Esophagus mucosa (tissue), 1 donor: ENCODE data around the gene TDRD12. TPM values are rescaled to one million over a fixed set of nuclear protein-coding genes. Genes with fewer than 3 reads are reported as not detected.
"Not testable (repeated sequence)": the region's sequence is repeated elsewhere in the genome, so short reads cannot be mapped to it uniquely, and the experiment has no call there.

Experiments
- ATAC-seq: fragments of 200-7000 bp; cut with Tn5 transposase; one replicate; pipeline ENCODE4 v1.9.1; 2020
- total RNA-seq: library from RNA; stranded (reverse); gene quantifications from one replicate; pipeline ENCODE4 v1.2.4, GENCODE V29; 2023
- donor health status: DM: yes; HTN: yes; CAD: no.

Gene TDRD12
- total RNA-seq, 1 donor from 2014 or later: 0.08 TPM

DNA sequence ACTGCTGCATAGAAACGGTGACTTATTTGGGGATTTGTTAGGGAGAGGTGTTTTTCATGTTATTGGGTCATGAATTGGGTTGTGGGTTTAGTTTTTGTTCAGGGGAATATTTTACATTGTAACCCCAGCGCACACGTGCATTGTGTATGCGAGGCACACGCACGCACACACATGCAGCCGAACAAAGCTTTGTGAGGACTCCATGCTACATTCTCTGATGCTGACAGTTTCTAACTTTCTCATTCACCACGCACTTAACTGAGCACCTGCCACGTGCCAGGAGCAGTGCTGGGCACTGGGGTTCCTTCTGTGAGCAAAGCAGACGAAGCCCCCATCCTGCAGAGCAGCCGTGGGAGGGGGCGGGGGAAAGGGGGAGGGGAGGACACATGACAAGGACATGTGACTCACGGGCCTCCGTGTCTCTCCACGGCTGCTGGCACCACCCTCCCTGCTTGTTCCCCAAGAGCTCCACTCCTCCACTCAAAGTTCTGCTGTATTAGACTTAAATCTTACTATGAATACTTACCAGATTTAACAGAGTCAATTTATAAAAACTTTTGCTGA, 94.4 kb downstream of the TDRD12 start:
- ATAC-seq: no peak

DNA sequence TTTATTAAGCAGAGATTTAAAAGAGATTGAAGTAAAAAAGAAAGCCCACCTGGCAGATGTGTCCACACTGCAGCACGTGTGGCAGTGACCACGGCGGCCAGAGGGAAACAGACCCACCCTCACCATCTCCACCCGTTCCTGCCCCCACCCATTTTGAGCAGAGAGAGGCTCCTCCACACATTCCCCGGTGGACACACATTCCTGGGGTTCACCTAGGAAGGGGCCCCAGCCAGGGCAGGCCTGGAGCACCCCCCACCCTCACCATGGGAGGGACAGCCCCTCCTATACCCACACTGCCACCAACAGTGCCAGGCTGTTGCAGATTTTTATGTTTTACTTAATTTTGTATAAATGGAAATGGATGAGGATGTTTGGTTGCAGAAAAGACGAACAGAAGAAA, 95.1 kb downstream of the TDRD12 start:
- no peak for ATAC-seq

DNA sequence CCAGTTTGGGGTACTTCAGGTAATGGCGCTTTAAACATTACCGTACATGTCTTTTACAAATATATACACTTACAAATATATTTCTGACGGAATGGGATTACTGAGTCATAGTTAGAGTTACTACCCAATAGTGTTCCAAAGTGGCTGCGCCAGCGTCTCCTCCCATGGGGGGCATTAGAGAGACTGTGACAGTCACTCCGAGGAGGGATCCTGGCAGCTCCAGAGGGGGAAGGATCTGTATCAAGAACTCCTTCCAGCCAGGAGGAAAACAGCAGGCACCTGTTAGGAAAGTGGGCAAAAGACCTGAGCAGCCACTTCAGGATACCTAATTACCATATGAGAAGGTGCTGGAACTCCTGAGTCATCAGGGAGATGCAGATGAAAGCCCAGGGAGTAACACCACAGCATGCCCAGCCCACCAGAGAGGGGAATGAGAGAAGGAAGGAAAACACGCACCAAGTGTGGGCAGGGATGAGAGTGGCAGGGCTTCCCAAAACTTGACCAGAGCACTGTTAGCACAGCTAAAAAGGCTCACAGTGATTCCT, 97.1 kb downstream of the TDRD12 start:
- no peak for ATAC-seq

DNA sequence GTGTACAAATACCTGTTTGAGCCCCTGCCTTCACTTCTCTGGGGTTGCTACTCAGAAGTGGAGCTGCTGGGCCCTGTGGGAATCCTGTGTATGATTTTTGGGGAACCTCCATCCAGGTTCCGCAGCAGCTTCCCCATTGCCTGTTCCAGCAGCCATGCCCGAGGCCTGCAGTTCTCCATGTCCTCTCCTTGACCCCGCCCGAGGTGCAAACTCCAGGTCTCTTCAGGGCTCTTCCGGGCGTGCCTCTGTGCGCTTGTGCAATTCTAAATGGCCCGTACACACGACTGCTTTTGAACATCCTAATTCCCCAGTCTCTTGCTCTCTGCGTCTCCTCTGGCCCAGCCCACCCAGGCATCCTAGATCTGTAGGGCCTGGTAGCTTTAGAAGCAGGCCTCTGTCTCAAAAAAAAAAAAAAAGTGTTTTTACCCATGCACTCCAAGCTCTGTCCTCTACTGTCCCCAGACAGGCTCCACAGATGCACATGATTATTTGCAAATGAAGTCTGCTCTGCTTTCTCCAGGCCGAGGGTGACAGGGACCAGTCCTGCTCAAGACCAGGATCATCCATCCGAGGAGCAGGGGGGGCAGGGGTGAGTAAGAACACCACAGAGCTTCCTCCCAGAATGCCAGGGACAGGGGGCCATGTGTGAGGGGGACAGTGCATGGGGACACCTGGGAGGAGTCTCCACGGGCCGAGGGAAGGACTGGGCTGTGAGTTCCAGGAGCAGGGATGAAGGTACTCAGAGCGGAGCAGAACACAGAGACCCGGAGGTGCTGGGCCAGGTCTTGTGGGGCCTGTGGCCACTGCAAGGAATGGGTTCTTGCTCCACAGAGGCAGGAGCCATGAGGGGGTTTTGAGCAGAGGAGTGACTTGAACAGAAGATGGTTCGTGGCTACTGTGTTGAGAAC, 98.3 kb downstream of the TDRD12 start:
- no peak for ATAC-seq

DNA sequence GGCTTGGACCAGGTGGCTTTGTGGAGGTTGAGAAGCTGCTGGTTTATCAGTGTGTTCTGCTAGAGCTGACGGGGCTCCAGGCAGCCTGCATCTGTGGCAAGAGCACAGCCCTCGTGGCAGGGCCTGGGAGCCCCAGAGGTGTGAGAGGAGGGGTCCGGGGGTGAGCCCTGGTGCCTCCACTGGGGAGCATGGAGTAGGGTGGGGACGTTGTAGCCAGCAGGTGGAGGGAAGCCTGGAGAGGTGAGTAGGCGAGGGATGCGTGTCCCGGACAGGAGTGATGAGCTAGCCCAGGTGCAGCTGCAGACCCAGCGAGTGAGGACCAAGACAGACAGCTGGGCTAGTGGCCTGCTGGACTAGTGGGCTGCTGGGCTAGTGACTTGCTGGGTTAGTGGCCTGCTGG, 99.0 kb downstream of the TDRD12 start:
- no peak for ATAC-seq

DNA sequence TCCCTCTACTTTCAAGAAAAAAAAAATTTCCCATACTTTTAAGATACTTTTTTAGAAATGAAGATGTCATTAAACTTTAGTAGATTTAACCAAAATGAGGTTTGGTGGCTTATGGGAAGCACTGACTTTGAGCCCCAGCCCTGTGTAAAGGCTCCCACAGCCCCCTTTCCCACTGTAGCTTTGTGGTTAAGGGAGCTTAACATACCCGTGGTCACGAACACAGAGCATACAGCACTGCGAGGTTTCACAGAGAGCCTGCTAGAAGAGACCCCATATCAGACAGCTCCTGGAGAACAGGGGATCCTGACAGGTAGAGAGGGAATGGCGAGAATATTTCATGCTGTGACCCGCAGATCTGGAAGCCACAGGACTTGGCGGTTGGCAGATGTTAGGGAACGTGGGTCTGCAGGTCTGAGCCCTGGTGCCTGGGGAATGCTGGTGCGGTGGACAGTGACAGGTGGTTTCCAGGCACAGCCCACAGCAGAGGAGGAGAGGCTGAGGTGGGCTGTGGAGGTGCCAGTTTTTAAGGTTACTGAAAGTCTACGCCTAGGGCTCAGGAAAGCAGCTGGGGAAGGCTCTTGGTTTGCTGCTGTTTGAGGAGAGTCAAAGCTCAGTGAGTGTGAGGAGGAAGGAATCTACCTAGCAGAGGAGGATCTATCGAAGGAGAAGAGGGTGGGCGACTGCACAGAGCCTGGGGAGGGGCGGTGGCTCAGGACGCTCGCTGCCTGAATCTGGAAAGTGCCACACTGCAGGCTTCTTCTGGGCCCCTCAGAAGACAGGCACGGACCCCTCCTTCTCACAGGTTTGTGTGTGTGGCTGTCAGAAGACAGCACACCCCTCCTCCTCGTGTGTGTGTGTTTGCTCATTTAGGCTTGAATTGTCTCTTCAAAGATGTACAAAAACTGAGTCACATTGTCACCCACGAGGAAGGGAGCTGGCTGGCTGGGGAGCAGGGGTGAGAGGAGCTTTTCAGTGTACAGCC, 100.1 kb downstream of the TDRD12 start:
- no peak for ATAC-seq

DNA sequence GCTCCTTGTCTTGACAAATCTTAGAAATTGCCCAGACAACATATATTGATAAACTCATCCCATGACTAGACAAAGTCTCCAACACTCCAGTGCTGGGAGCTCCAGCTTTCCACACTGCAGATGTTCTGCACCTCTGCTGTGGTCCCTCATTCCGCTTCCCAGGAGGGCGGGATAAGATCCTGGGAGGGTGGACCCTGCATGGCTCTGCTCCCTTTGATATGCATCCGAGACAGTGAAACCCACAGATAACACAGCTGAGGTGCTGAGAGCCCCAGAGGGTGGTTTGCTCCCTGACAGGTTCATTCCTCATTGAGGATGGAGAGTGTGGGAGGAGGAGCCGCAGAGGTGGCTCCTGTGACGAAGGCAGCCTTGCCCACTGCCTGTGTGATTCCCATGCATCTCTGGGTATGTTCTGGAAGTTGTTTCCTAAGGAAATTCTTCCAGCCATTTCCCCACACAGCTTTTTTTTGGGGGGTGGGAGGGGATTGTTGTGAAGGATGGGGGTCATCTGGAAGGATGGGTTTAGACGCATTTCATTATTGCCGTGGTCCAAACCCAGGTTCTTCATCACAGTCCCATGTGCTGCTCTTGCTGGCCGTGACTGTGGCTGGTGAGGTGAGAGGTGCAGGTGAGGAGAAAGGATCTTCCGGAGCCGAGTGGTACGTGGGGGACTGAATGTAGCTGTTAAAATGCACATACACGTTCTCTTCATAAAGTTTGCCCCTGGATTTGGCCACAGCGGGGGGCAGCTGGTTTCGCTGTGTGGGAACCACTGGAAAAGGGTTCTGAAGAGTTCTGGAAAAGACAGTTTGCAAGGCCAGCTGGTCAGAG, 103.6 kb downstream of the TDRD12 start:
- ATAC-seq: no peak

DNA sequence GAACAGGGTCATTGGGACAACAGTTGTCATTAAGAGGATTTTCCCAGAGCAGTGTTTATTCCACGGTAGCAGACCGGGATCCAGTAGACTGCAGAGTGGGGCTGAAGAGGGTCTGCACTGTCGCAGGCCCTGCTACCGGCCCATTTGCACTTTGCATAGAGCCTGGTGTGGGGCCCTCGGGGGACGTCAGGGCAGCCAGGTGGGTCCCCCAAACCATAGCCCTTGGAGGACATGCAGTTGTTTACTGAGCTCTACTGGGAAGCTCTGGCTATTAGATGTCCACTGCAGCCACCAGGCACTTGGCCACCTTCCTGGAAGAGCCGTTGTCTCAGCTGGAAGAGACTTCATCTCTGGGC, 104.2 kb downstream of the TDRD12 start:
- no peak for ATAC-seq

DNA sequence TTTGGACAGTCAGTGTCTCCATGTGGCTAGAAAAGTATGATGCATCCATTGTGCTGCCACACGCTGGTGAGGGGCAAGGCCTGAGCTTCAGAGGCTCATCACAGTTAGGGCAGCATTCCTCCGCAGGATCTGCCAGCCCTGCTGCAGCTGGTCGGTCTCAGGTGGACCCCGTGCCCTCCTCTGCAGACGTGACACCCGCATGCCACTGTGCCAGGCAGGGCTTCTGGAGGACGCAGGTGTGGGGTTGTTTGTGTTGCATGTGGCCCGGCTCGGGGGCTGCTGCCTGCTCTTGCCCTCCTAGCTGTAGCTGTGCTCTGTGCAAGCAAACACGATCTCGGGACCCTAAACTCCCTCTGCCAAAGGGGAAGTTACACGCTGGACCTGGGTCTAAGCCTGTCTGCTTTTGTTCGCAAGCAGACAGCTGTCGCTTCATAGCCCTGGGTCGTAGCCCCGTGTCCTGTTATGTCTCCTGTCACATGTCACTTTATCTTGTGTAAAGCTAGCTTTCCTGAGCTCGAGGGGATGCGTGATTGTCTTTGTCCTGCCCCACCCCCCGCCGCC, 104.7 kb downstream of the TDRD12 start:
- ATAC-seq: peak; percentile 26

DNA sequence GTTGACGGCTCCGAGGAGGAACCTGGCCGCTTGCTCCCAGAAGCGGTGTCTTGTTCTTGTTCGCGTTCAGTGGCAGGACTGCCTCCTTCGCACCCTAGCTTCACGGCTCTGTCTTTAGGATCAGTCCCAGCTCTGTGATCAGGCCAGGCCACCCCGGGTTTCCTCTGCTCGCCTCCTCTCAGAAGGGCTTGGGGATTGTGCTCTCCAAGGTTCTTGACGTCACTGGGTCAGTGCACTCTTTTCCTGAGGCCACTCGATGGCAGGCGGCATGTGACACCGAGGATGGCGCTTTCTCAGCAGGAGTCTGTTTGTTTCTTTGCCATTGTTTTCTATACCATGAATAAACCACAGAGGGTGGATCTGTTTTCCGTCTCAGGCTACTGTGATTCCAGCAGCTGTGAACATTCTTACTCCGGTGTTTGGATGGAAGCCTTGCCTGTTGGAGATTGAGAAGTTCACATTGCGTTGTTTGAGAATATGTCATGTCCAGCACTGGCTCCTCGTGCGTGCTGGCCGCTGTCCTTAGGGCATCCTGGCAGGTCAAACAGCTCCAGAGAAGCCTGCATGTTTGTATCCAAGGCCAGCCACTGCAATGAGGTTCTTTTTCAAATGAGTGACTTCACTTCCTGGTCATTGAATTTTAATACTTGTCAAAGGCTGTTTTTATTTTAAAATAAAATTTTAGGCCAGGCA, 105.5 kb downstream of the TDRD12 start:
- ATAC-seq: no peak

DNA sequence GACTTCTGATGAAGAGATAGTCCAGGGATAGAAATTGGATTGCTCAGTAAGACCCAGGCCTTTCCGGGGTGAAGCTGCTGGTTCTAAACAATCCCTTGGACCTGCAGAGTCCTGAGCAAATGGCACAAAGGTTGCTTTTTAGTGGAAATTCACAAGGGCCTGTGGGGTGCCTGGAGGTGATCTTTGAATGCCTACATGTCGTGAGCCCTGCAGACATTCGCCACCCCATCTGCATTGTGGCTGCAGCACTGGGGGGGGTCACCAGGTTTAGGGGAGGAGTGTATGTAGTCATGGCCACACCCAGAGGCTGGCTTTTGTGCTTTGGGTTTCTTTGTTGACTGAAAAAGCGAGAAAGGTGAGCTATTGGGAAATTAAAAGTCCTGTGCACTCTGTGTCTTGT, 108.6 kb downstream of the TDRD12 start:
- no peak for ATAC-seq

DNA sequence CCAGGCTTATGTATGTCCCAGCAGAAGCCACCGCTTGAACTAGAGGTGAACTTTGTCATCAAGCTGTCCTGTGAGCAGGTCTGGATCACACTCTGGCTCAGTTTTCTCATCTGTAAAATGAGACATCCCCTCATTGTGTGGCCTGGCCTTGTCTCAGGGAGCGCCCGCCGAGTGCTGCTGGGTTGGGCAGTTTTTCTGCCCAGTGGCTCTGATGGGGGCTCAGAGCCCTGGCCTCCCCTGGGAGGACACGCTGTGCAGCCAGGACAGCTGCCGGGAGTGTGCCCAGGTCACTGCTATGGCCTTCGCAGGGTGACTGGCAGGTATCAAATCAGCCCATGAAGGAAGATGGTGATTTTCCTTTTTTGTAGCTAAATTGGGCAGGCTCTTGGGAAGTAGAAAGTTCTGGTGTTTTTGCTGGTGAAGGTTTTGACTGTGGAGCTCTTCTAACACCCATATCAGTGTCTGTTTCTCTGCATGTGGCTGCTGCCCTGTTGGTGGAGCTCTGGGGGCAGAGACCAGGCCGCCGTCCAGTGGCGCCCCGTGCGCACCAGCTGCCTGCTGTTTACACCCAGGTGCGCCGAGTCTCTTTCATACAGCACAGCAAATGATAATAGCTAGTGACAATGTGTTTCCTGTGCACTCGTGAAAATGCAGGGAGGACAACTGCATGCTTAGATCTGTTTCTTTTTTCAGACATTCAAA, 109.2 kb downstream of the TDRD12 start:
- ATAC-seq: no peak

DNA sequence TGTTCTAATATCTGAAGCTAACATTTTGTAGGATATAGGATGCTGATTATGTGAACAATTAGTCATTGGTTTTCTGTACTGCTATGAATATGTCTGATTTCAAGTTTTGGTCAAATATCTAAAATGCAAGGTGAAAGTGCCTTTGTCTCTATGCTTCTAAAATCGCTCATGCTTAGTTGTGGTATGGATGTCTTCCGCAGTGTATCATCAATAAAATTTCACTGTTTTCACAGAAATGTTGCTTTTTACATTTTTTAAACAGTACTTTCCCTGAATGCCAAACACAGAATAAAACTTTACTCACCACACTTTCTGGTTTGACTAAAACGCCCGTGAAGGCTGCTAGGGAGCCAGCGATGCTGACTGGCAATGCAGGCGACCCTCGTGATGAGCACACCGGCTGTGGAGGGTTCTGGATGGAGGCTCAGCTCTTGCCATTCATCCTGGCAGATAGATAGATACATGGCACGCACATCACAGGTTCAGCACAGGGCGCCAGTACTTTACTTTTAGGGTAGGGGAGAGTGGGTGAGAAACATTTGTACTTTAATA, 109.9 kb downstream of the TDRD12 start:
- ATAC-seq: no peak

DNA sequence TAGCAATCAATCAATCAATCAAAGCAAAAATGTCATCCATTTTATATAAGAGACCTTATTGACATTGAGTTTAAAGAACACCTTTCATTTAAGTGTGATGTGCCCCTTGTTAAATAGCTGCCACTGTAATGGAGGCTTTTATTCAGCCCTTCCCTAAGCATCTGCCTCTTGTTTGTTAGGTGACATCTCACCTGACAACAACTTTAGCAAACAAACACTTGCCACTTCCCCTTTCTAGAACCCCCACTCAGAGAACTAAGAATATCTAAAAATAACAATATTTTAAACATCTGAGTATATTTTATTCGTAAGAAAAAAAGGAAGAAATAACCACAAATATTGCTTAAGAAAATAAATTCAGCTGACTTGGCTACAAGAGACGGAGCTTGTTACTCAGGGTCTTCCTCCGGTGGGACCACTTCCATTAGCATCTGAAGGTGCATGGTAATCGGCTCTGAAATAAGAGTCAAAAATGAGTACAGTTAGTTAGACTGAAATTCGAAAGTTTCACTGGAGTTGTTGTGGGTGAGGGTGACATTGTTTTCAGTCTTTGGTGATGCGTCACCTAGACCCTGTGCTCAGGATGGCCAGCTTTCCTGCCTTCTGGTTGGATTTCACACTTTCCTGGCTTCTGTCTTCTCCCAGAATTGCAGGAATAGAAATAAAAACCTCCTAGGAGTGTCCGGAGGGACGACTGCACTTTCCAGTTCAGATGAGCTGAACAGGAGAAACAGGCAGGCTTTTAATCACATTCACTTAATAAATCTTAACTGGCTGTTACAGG, 110.9 kb downstream of the TDRD12 start:
- ATAC-seq: no peak

DNA sequence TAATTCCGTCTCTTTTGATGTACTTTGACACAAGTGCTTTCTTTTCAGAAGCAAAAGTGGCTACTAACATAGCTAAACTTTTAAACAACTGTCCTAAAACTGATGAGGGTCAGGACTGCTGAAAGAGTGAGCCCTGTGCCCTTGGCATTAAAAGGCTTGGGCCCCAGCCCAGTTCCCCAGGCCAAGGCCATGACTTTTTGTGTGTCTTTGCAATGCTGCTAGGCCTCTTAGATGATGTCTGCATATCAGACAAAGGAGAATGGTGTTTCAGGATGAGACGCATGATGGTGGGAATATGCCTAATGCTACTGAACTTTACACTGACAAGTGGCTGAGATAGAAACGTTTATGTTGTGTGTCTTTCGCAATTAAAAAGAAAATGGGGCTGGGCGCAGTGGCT, 112.0 kb downstream of the TDRD12 start:
- no peak for ATAC-seq

DNA sequence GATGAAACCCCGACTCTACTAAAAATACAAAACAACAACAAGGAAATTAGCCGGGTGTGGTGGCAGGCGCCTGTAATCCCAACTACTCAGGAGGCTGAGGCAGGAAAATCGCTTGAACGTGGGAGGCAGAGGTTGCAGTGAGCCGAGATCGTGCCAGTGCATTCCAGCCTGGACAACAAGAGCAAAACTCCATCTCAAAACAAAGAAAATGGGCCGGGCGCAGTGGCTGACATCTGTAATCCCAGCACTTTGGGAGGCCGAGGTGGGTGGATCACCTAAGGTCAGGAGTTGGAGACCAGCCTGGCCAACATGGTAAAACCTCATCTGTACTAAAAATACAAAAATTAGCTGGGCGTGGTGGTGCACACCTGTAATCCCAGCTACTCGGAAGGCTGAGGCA, 112.5 kb downstream of the TDRD12 start:
- ATAC-seq: not testable (repeated sequence)

DNA sequence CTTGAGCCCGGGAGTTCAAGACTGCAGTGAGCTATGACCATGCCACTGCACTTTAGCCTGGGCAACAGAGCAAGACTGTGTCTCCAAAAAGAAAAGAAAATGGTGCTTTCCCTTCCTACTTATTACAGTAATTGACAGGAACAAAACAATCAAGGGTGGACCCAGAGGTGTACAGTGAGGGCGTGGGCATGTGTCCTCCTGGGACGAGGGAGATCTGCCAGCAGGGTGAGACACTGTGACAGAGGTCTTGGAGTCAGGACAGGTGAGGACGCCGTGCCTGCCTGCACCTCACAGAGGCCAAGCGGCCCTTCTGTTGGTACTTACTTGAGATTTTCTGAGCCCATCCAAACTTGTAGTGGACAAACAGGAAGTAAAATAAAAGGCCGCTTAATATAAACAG, 113.3 kb downstream of the TDRD12 start:
- not testable (repeated sequence) for ATAC-seq

DNA sequence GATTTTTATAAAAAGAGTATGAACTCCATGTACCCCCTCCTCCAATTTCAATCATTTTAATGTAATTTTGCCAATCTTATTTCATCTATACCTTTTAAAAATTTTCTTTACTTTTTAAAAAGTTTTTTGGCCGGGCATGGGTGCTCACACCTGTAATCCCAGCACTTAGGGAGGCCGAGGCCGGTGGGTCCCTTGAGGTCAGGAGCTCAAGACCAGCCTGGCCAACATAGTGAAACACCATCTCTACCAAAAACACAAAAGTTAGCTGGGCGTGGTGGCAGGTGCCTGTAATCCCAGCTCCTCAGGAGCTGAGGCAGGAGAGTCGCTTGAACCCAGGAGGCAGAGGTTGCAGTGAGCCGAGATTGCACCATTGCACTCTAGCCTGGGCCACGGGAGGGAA, 113.8 kb downstream of the TDRD12 start:
- ATAC-seq: not testable (repeated sequence)

DNA sequence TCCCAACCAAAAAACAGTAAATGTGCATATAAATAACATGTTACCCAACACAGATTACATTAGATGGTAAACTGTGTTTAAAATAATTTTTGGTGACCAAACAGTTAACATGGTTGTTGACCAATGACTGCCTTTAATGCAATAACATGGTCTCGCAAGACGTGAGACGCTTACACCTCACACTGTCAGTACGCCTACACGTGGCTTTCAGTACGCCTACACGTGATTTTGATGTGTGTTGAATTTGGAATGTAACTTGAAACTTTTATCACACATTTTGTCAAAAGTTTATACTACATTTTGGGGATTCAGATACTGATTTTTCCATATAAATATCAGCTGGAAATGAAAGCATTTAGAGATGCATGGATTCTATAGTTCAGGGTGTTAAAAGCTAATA, 118.0 kb downstream of the TDRD12 start:
- no peak for ATAC-seq
